ENCODE measurements around the gene SLC7A10.

Gene SLC7A10

GRCh38 chr19:33176670-33177416 lies 48.8 kb downstream of the SLC7A10 start:
- peak overlapping the region; percentile 94 for H3K4me3 ChIP-seq (replicated peaks; ENCODE audit: low read depth, low read length)
- no peak for TF ChIP-seq CTCF (IDR thresholded peaks at IDR 0.05; ENCODE audit: low read depth, low read length, missing control alignments)
- peak; percentile 94 for DNase-seq (ENCODE audit: extremely low read depth, low read depth)

- peak overlapping the region; percentile 94 for H3K4me3 ChIP-seq (replicated peaks; ENCODE audit: low read depth, low read length)
- no peak for DNase-seq (ENCODE audit: extremely low read depth, low read depth)
- TF ChIP-seq CTCF (IDR thresholded peaks at IDR 0.05; ENCODE audit: low read depth, low read length, missing control alignments), result no peak
Observed at GRCh38 chr19:33175886-33176669, 49.6 kb downstream of the SLC7A10 start.

- peak overlapping the region; percentile 94; the same call in 1 of the 2 replicates for H3K4me3 ChIP-seq (replicated peaks; ENCODE audit: low read depth, low read length)
- no peak for TF ChIP-seq CTCF (IDR thresholded peaks at IDR 0.05; ENCODE audit: low read depth, low read length, missing control alignments)
Observed at GRCh38 chr19:33175156-33175782, 50.4 kb downstream of the SLC7A10 start.

GRCh38 chr19:33174186-33174585 lies 51.5 kb downstream of the SLC7A10 start:
- no peak for TF ChIP-seq CTCF (IDR thresholded peaks at IDR 0.05; ENCODE audit: low read depth, low read length, missing control alignments)
- no peak overlapping the region for H3K4me3 ChIP-seq (replicated peaks; ENCODE audit: low read depth, low read length)
- no peak for DNase-seq (ENCODE audit: extremely low read depth, low read depth)

More at GRCh38 chr19:33175156-33175782, 50.4 kb downstream of the SLC7A10 start:
- DNase-seq (ENCODE audit: extremely low read depth, low read depth), result no peak

GRCh38 chr19:33171916-33172359 lies 53.7 kb downstream of the SLC7A10 start:
- no peak for TF ChIP-seq CTCF (IDR thresholded peaks at IDR 0.05; ENCODE audit: low read depth, low read length, missing control alignments)
- peak; percentile 59 for DNase-seq (ENCODE audit: extremely low read depth, low read depth)
- no peak overlapping the region for H3K4me3 ChIP-seq (replicated peaks; ENCODE audit: low read depth, low read length)

GRCh38 chr19:33171222-33171795 lies 54.3 kb downstream of the SLC7A10 start:
- H3K4me3 ChIP-seq (replicated peaks; ENCODE audit: low read depth, low read length), result no peak overlapping the region
- no peak for DNase-seq (ENCODE audit: extremely low read depth, low read depth)
- no peak for TF ChIP-seq CTCF (IDR thresholded peaks at IDR 0.05; ENCODE audit: low read depth, low read length, missing control alignments)
